ENCODE measurements around the gene FOXO3. TPM values are rescaled to one million over a fixed set of nuclear protein-coding genes. Genes with fewer than 3 reads are reported as not detected.

Gene FOXO3
- total RNA-seq, 3 donors from 2014 or later, result 107 to 181 (median 155) TPM

DNA sequence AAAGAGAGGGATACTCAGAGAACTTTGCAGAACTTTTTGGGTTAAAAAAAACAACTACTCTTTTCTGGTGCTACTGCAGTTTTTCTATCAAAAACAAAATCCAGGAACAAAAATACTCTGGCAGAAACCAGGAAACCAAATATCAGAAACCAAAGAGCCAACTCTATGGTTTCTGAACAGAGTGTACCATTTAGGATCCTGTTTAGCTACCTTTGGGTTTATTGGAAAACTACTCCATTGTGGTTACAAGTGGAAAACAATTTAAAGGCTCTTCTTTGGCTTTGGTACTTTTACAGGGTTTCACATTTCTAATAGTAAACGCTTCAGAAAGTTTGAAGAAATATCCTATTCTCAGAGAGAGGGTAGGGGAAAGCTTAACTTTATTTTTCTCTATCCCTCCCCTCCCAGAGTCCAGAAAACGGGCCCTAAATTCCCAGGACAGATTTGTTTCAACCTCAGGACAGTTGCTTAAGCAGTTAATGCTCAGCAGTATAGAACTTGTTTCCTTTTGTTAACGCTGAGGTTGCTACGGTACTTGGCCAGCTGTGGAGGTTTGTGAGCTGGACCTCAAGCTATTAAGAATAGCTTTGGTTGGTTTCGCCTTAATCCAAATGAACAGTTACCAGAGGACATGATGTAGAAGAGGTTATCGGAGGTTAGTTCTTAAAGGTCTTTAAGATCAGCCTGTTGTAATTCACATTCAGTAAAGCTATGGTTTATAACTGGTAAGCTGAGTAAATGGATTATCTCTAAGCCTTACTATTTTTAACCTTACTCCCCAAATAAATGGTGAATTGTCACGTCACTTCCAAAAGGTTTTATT is 47.9 kb downstream of the FOXO3 start:
- peak overlapping the region; percentile 62 to 80 for H3K27ac ChIP-seq
- no peak for DNase-seq (ENCODE audit: low spot score in 2 of 2)
- H3K4me1 ChIP-seq, result peaks cover 0 to 28% of the 10 kb centered on the region in 2 donors
- H3K36me3 ChIP-seq, result no peaks in the 10 kb centered on the region
- intact Hi-C loops (cut with DNase I; ENCODE audit: low total_unique reads), result loop anchor here (2.0 kb wide), 1 partner anchor 32 kb away; no protein-coding TSS in a partner anchor
- H3K4me3 ChIP-seq, result peak overlapping the region in 1 of 3 donors; percentile 14
- peaks cover 0 to 7% of the 10 kb centered on the region in 2 donors for H3K9me3 ChIP-seq
- TF ChIP-seq POLR2A (IDR thresholded peaks at IDR 0.05) (no peak), CTCF (IDR thresholded peaks at IDR 0.05) (no peak)
- H3K27me3 ChIP-seq, result no peaks in the 10 kb centered on the region

- intact Hi-C loops (cut with DNase I; ENCODE audit: low total_unique reads), result loop anchor here (2.0 kb wide), 1 partner anchor 33 kb away; no protein-coding TSS in a partner anchor
- peaks cover 0 to 29% of the 10 kb centered on the region in 2 donors for H3K4me1 ChIP-seq
- TF ChIP-seq POLR2AphosphoS5 (IDR thresholded peaks at IDR 0.05), result peak in 1 of 3 donors; percentile 11
- no peak for TF ChIP-seq POLR2A (IDR thresholded peaks at IDR 0.05)
- DNase-seq (ENCODE audit: low spot score in 2 of 2), result no peak
- peak overlapping the region in 1 of 3 donors; percentile 14 for H3K4me3 ChIP-seq
- H3K27ac ChIP-seq, result peak overlapping the region; percentile 62 to 80
- no peaks in the 10 kb centered on the region for H3K27me3 ChIP-seq
- peaks cover 0 to 7% of the 10 kb centered on the region in 2 donors for H3K9me3 ChIP-seq
- no peaks in the 10 kb centered on the region for H3K36me3 ChIP-seq
Observed at GRCh38 chr6:108609276-108609769, 48.6 kb downstream of the FOXO3 start.

- DNase-seq (ENCODE audit: low spot score in 2 of 2), result no peak
- peaks cover 0 to 36% of the 10 kb centered on the region in 2 donors for H3K4me1 ChIP-seq
- peak overlapping the region; percentile 52 to 65 for H3K27ac ChIP-seq
- intact Hi-C loops (cut with DNase I; ENCODE audit: low total_unique reads), result loop anchor here (2.0 kb wide), 2 partner anchors 18 to 146 kb away; no protein-coding TSS in a partner anchor
- no peaks in the 10 kb centered on the region for H3K36me3 ChIP-seq
- H3K4me3 ChIP-seq, result no peak overlapping the region
- H3K9me3 ChIP-seq, result peaks cover 0 to 7% of the 10 kb centered on the region in 2 donors
- no peaks in the 10 kb centered on the region for H3K27me3 ChIP-seq
- no peak for TF ChIP-seq CTCF (IDR thresholded peaks at IDR 0.05)
- no peak for TF ChIP-seq POLR2AphosphoS5 (IDR thresholded peaks at IDR 0.05)
Observed at GRCh38 chr6:108610270-108610839, 49.6 kb downstream of the FOXO3 start.

DNA sequence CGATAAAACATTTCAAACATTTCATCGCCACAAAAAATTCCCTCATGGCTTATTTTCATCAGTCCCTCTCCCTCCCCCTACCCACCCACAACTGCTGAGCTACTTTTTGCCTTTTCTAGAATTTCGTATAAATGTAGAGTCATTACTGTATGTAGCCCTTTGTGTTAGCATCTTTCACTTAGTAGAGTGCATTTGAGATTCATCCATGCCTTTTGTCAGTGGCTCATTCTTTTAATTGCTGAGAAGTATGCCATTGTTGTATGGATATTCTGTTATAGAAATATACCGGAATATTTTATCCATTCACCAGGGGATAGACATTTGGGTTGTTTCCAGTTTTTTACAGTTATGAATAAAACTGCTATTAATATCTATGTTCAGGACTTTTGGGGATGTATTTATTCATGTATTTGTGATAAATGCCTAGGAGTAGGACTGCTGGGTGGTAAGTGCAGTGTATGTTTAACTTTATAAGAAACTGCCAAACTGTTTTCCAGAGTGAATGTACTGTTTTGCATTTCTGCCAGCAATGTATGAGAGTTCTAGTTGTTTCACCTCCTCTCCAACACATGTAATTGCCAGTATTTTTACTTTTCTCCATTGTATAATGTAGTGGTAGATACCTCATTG is 50.4 kb downstream of the FOXO3 start:
- Histone ChIP-seq H3K4me1 (peaks cover 0 to 35% of the 10 kb centered on the region in 2 donors), H3K4me3 (no peak overlapping the region), H3K9me3 (peaks cover 0 to 7% of the 10 kb centered on the region in 2 donors), H3K36me3 (no peaks in the 10 kb centered on the region), H3K27ac (peak overlapping the region; percentile 52 to 65), H3K27me3 (no peaks in the 10 kb centered on the region)
- TF ChIP-seq CTCF (IDR thresholded peaks at IDR 0.05) (no peak), POLR2AphosphoS5 (IDR thresholded peaks at IDR 0.05) (no peak), POLR2A (IDR thresholded peaks at IDR 0.05) (no peak)
- no peak for DNase-seq (ENCODE audit: low spot score in 2 of 2)
- intact Hi-C loops (cut with DNase I; ENCODE audit: low total_unique reads), result loop anchor here (2.0 kb wide), 2 partner anchors 18 to 146 kb away; no protein-coding TSS in a partner anchor

DNA sequence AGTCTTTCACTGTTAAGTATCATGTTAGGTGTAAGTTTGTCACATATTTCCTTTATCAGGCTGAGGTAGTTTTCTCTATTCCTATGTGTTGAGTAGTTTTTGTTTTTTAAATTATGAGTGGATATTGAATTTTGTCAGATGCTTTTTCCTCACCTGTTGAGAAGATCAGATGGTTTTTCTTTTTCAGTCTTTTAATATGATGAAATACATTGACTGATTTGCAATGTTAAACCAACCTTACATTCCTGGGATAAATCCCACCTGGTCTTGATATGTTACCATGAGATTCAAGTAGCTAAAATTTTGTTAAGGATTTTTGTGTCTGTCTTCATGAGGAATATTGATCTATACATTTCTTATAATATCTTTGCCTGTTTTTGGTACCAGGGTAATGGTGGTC is 52.1 kb downstream of the FOXO3 start:
- Histone ChIP-seq H3K27ac (peak overlapping the region in 1 of 2 donors; percentile 51), H3K27me3 (no peaks in the 10 kb centered on the region), H3K4me1 (peaks cover 0 to 27% of the 10 kb centered on the region in 2 donors), H3K9me3 (peaks cover 0 to 7% of the 10 kb centered on the region in 2 donors), H3K36me3 (no peaks in the 10 kb centered on the region), H3K4me3 (no peak overlapping the region)
- TF ChIP-seq POLR2A (IDR thresholded peaks at IDR 0.05), result no peak
- TF ChIP-seq CTCF (IDR thresholded peaks at IDR 0.05), result no peak
- intact Hi-C loops (cut with DNase I; ENCODE audit: low total_unique reads), result no loop called here
- DNase-seq (ENCODE audit: low spot score in 2 of 2), result no peak

All from breast epithelium (tissue), 4 donors.